Ishikawa (cell line): ENCODE data around the gene TNIK.

Experiments
- CEBPB ChIP-seq: IDR thresholded peaks from 2 replicates; pipeline ENCODE4 v1.6.1; 2012
- CREB1 ChIP-seq: IDR thresholded peaks from 2 replicates; pipeline ENCODE4 v1.6.1; 2012; ENCODE audit warnings: low read depth
- EGR1 ChIP-seq: IDR thresholded peaks from 2 replicates; pipeline ENCODE4 v1.6.1; 2012
- EP300 ChIP-seq: IDR thresholded peaks from 2 replicates; pipeline ENCODE4 v1.6.1; 2012; ENCODE audit warnings: borderline replicate concordance
- MAX ChIP-seq: IDR thresholded peaks from 2 replicates; pipeline ENCODE4 v1.6.1; 2012
- RAD21 ChIP-seq: IDR thresholded peaks from 2 replicates; pipeline ENCODE4 v1.6.1; 2012; ENCODE audit warnings: low read depth
- REST ChIP-seq: IDR thresholded peaks from 2 replicates; pipeline ENCODE4 v1.6.1; 2012; ENCODE audit warnings: low read depth, mild to moderate bottlenecking
- TAF1 ChIP-seq: IDR thresholded peaks from 2 replicates; pipeline ENCODE4 v1.6.1; 2012; ENCODE audit warnings: low read depth, mild to moderate bottlenecking
- TCF12 ChIP-seq: IDR thresholded peaks from 2 replicates; pipeline ENCODE4 v1.6.1; 2012; ENCODE audit warnings: low read depth
- TEAD4 ChIP-seq: IDR thresholded peaks from 2 replicates; pipeline ENCODE4 v1.6.1; 2012

GRCh38 chr3:171284308-171285075, 175.7 kb downstream of the TNIK start:
- TF ChIP-seq EP300 (no peak), RAD21 (no peak), REST (no peak), TEAD4 (no peak), MAX (no peak), CEBPB (no peak), TAF1 (no peak), EGR1 (no peak), CREB1 (no peak), TCF12 (no peak)
